Breast epithelium (tissue), 4 donors: ENCODE data around the gene DSCAM. TPM values are rescaled to one million over a fixed set of nuclear protein-coding genes. Genes with fewer than 3 reads are reported as not detected.

ENCODE experiments used
- DNase-seq, 2 donors: peaks; one replicate each; pipeline ENCODE4 v3.0.0-alpha.2; 2019; ENCODE audit warnings: low spot score in 2 of 2
- H3K27ac ChIP-seq, 2 donors: fragments of 200-600 bp; sonication (generic) in 1 of 2; one replicate each; pipeline ENCODE4 v1.5.1; 2016 to 2019; ENCODE audit warnings: mild to moderate bottlenecking in 1 of 2
- H3K27me3 ChIP-seq, 2 donors: fragments of 200-600 bp; sonication (generic) in 1 of 2; one replicate each; pipeline versions ENCODE4 v1.5.1 to v1.6.0; 2017 to 2019; ENCODE audit warnings: control low read depth in 1 of 2, mild to moderate bottlenecking in 1 of 2
- H3K36me3 ChIP-seq: fragments of 200-600 bp; one replicate; pipeline ENCODE4 v1.5.1; 2019
- H3K4me1 ChIP-seq, 2 donors: fragments of 200-600 bp; sonication (generic); one replicate each; pipeline ENCODE4 v1.5.1; 2016 to 2019; ENCODE audit warnings: control low read depth in 1 of 2
- H3K4me3 ChIP-seq, 3 donors: fragments of 200-600 bp; sonication (generic); 1 replicate in 2 of 3; 2 replicates in 1 of 3; pipeline ENCODE4 v1.5.1; 2016 to 2019; ENCODE audit warnings: mild to moderate bottlenecking in 3 of 3, moderate library complexity in 2 of 3
- H3K9me3 ChIP-seq, 2 donors: fragments of 200-600 bp; sonication (generic) in 1 of 2; one replicate each; pipeline ENCODE4 v1.5.1; 2016 to 2019; ENCODE audit warnings: control low read depth in 1 of 2
- CTCF ChIP-seq, 3 donors: fragments of 450-650 bp; IDR thresholded peaks; one replicate each; pipeline ENCODE4 v1.5.1; 2016 to 2017; ENCODE audit warnings: antibody characterized with exemption in 3 of 3, mild to moderate bottlenecking in 3 of 3, moderate library complexity in 3 of 3
- POLR2A ChIP-seq: fragments of 450-650 bp; IDR thresholded peaks from one replicate; pipeline ENCODE4 v1.6.1; 2016; ENCODE audit warnings: antibody characterized with exemption, mild to moderate bottlenecking, moderate library complexity
- POLR2AphosphoS5 ChIP-seq, 3 donors: sonication (generic); formaldehyde crosslinking; IDR thresholded peaks; one replicate each; pipeline ENCODE4 v1.6.1; 2017; ENCODE audit warnings: antibody characterized with exemption in 3 of 3
- intact Hi-C: fragments of 100-400 bp; cut with DNase I; formaldehyde crosslinking; loops from one replicate; pipeline ENCODE4 v1.15.1; 2023; ENCODE audit warnings: low total_unique reads
- total RNA-seq, 3 donors: library from RNA; depleted of rRNA; stranded (reverse); fragments of >200 nt; gene quantifications; one replicate each; pipeline ENCODE4 v1.1.0, GENCODE V29; 2016

Gene DSCAM
- total RNA-seq, 3 donors from 2014 or later, result 0.33 to 0.44 TPM; not detected in 1

GRCh38 chr21:40194185-40194980 lies 652.6 kb downstream of the DSCAM start:
- no peaks in the 10 kb centered on the region for H3K4me1 ChIP-seq
- H3K27me3 ChIP-seq, result no peaks in the 10 kb centered on the region
- no peak for DNase-seq
- no peak overlapping the region for H3K27ac ChIP-seq
- no peak for TF ChIP-seq POLR2A
- no peak overlapping the region for H3K4me3 ChIP-seq
- intact Hi-C loops, result no loop called here
- no peaks in the 10 kb centered on the region for H3K9me3 ChIP-seq
- H3K36me3 ChIP-seq, result no peaks in the 10 kb centered on the region

GRCh38 chr21:40191616-40192015 lies 655.3 kb downstream of the DSCAM start:
- H3K4me3 ChIP-seq, result no peak overlapping the region
- no peak for DNase-seq
- no peaks in the 10 kb centered on the region for H3K27me3 ChIP-seq
- no peaks in the 10 kb centered on the region for H3K36me3 ChIP-seq
- intact Hi-C loops, result no loop called here
- H3K27ac ChIP-seq, result no peak overlapping the region
- H3K4me1 ChIP-seq, result no peaks in the 10 kb centered on the region
- H3K9me3 ChIP-seq, result no peaks in the 10 kb centered on the region
- no peak for TF ChIP-seq CTCF (IDR thresholded peaks at IDR 0.05)
- TF ChIP-seq POLR2A, result no peak
- TF ChIP-seq POLR2AphosphoS5 (IDR thresholded peaks at IDR 0.05), result no peak

- Histone ChIP-seq H3K9me3 (no peaks in the 10 kb centered on the region), H3K36me3 (no peaks in the 10 kb centered on the region), H3K27me3 (no peaks in the 10 kb centered on the region), H3K4me3 (no peak overlapping the region), H3K27ac (no peak overlapping the region), H3K4me1 (no peaks in the 10 kb centered on the region)
- intact Hi-C loops, result no loop called here
- DNase-seq, result no peak
- no peak for TF ChIP-seq POLR2A
- TF ChIP-seq POLR2AphosphoS5 (IDR thresholded peaks at IDR 0.05), result no peak
- TF ChIP-seq CTCF (IDR thresholded peaks at IDR 0.05), result no peak
Observed at GRCh38 chr21:40191196-40191595, 655.8 kb downstream of the DSCAM start.

- Histone ChIP-seq H3K4me1 (no peaks in the 10 kb centered on the region), H3K27me3 (no peaks in the 10 kb centered on the region), H3K27ac (no peak overlapping the region), H3K4me3 (no peak overlapping the region), H3K9me3 (no peaks in the 10 kb centered on the region), H3K36me3 (no peaks in the 10 kb centered on the region)
- no peak for DNase-seq
- TF ChIP-seq CTCF (IDR thresholded peaks at IDR 0.05) (no peak), POLR2A (no peak), POLR2AphosphoS5 (IDR thresholded peaks at IDR 0.05) (no peak)
- intact Hi-C loops, result loop anchor here (1.0 kb wide), 1 partner anchor 10 kb away; no protein-coding TSS in a partner anchor
Observed at GRCh38 chr21:40187946-40188654, 658.9 kb downstream of the DSCAM start.

GRCh38 chr21:40187244-40187643 lies 659.7 kb downstream of the DSCAM start:
- intact Hi-C loops, result no loop called here
- no peak for TF ChIP-seq POLR2AphosphoS5 (IDR thresholded peaks at IDR 0.05)
- TF ChIP-seq CTCF (IDR thresholded peaks at IDR 0.05), result no peak
- TF ChIP-seq POLR2A, result no peak
- Histone ChIP-seq H3K9me3 (no peaks in the 10 kb centered on the region), H3K27ac (no peak overlapping the region), H3K4me3 (no peak overlapping the region), H3K36me3 (no peaks in the 10 kb centered on the region), H3K4me1 (no peaks in the 10 kb centered on the region), H3K27me3 (no peaks in the 10 kb centered on the region)
- DNase-seq, result no peak
